Natural killer cell (primary cell): Measurements from ENCODE around the gene SH3GL3. TPM values are rescaled to one million over a fixed set of nuclear protein-coding genes. Genes with fewer than 3 reads are reported as not detected.

Source experiments
- ATAC-seq, 3 donors: fragments of 150-1000 bp in 2 of 3; fragments of 200-7000 bp in 1 of 3; cut with Tn5 transposase; 1 replicate in 1 of 3; 2 replicates in 2 of 3; pipeline ENCODE4 v1.10.0; 2021; ENCODE audit warnings: mild to moderate bottlenecking in 2 of 3, moderate library complexity in 2 of 3
- DNase-seq, 2 donors: peaks; one replicate each; pipeline versions ENCODE4 v3.0.0 to v3.0.0-alpha.2; 2013 to 2021; ENCODE audit warnings: mixed read lengths in 1 of 2
- H3K27ac ChIP-seq: one replicate; pipeline ENCODE4 v1.5.1; 2013; ENCODE audit warnings: mild to moderate bottlenecking, low read length
- H3K27me3 ChIP-seq: one replicate; pipeline ENCODE4 v1.6.1; 2013; ENCODE audit warnings: low read length; ENCODE audit not compliant: control insufficient read depth, insufficient read depth
- H3K36me3 ChIP-seq: one replicate; pipeline ENCODE4 v1.6.1; 2013; ENCODE audit warnings: low read length; ENCODE audit not compliant: control insufficient read depth, insufficient read depth
- H3K4me1 ChIP-seq: one replicate; pipeline ENCODE4 v1.6.1; 2013; ENCODE audit warnings: low read length; ENCODE audit not compliant: control insufficient read depth, insufficient read depth
- H3K4me3 ChIP-seq: one replicate; pipeline ENCODE4 v1.5.1; 2013; ENCODE audit warnings: low read length
- H3K9me3 ChIP-seq: one replicate; pipeline ENCODE4 v1.6.1; 2013; ENCODE audit warnings: low read length; ENCODE audit not compliant: control insufficient read depth, insufficient read depth
- H3K27ac Mint-ChIP-seq, 2 donors: one replicate each; pipeline ENCODE4 v1.8.0; 2022; ENCODE audit warnings: mild to moderate bottlenecking in 2 of 2, mixed read lengths in 2 of 2, moderate library complexity in 1 of 2
- H3K27me3 Mint-ChIP-seq, 2 donors: one replicate each; pipeline ENCODE4 v1.8.0; 2022; ENCODE audit warnings: low read depth in 2 of 2, mixed read lengths in 2 of 2
- H3K36me3 Mint-ChIP-seq: one replicate; pipeline ENCODE4 v1.8.0; 2022; ENCODE audit warnings: mixed read lengths
- H3K4me1 Mint-ChIP-seq, 2 donors: one replicate each; pipeline ENCODE4 v1.8.0; 2022; ENCODE audit warnings: mixed read lengths in 2 of 2
- H3K4me3 Mint-ChIP-seq: one replicate; pipeline ENCODE4 v1.8.0; 2022; ENCODE audit warnings: mild to moderate bottlenecking, moderate library complexity, mixed read lengths
- H3K9me3 Mint-ChIP-seq, 2 donors: one replicate each; pipeline ENCODE4 v1.8.0; 2022; ENCODE audit warnings: mixed read lengths in 2 of 2
- WGBS: methylation state at CpG from one replicate; pipeline ENCODE4 v1.1.7; 2013; ENCODE audit warnings: missing lambda C conversion rate; ENCODE audit not compliant: insufficient coverage; 5-methylcytosine and 5-hydroxymethylcytosine counted together
- intact Hi-C: fragments of 100-400 bp; cut with micrococcal nuclease; formaldehyde crosslinking; loops from one replicate; pipeline ENCODE4 v1.14.2; 2022
- total RNA-seq, 4 donors: library from RNA; stranded (reverse); fragments of 120-200 nt in 1 of 4; gene quantifications; one replicate each; pipeline versions ENCODE4 v1.2.3 to v1.2.4, GENCODE V29; 2013 to 2022
- TF ChIP-seq, protein P1 (sequence below): fragments of 200-600 bp; IDR thresholded peaks from one replicate; pipeline ENCODE4 v1.8.0; 2022; ENCODE audit warnings: antibody characterized with exemption

Gene SH3GL3
- total RNA-seq, 3 donors from 2014 or later (not counting 1 experiment from before 2014, with no cell fraction given): not detected

- Mint-ChIP-seq H3K4me3 (no peak overlapping the region), H3K36me3 (no peaks in the 10 kb centered on the region), H3K4me1 (no peaks in the 10 kb centered on the region), H3K27me3 (peaks cover 0 to 10% of the 10 kb centered on the region in 2 donors), H3K9me3 (no peaks in the 10 kb centered on the region), H3K27ac (no peak overlapping the region)
- TF ChIP-seq, protein P1, sequence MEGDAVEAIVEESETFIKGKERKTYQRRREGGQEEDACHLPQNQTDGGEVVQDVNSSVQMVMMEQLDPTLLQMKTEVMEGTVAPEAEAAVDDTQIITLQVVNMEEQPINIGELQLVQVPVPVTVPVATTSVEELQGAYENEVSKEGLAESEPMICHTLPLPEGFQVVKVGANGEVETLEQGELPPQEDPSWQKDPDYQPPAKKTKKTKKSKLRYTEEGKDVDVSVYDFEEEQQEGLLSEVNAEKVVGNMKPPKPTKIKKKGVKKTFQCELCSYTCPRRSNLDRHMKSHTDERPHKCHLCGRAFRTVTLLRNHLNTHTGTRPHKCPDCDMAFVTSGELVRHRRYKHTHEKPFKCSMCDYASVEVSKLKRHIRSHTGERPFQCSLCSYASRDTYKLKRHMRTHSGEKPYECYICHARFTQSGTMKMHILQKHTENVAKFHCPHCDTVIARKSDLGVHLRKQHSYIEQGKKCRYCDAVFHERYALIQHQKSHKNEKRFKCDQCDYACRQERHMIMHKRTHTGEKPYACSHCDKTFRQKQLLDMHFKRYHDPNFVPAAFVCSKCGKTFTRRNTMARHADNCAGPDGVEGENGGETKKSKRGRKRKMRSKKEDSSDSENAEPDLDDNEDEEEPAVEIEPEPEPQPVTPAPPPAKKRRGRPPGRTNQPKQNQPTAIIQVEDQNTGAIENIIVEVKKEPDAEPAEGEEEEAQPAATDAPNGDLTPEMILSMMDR: no peak
- H3K4me1 ChIP-seq: no peaks in the 10 kb centered on the region
- intact Hi-C loops: no loop called here
- H3K9me3 ChIP-seq: no peaks in the 10 kb centered on the region
- ATAC-seq: no peak
- 93% methylated on average over 8 of the region's 8 CpGs for WGBS
- H3K4me3 ChIP-seq: no peak overlapping the region
- no peaks in the 10 kb centered on the region for H3K36me3 ChIP-seq
- no peak for DNase-seq
- H3K27me3 ChIP-seq: no peaks in the 10 kb centered on the region
- no peak overlapping the region for H3K27ac ChIP-seq
These were observed 131.6 kb downstream of the SH3GL3 start for GRCh38 chr15:83578691-83579090.

- no peak overlapping the region for H3K27ac ChIP-seq
- intact Hi-C loops: no loop called here
- TF ChIP-seq, protein P1: no peak
- no peaks in the 10 kb centered on the region for H3K9me3 ChIP-seq
- Mint-ChIP-seq H3K27ac (no peak overlapping the region), H3K27me3 (no peaks in the 10 kb centered on the region), H3K4me3 (no peak overlapping the region), H3K4me1 (no peaks in the 10 kb centered on the region), H3K36me3 (no peaks in the 10 kb centered on the region), H3K9me3 (no peaks in the 10 kb centered on the region)
- 77% methylated on average over 4 of the region's 4 CpGs for WGBS
- no peaks in the 10 kb centered on the region for H3K27me3 ChIP-seq
- ATAC-seq: no peak
- H3K36me3 ChIP-seq: no peaks in the 10 kb centered on the region
- no peaks in the 10 kb centered on the region for H3K4me1 ChIP-seq
- no peak for DNase-seq
- H3K4me3 ChIP-seq: no peak overlapping the region
These were observed 134.2 kb downstream of the SH3GL3 start for GRCh38 chr15:83581381-83581780.

DNA sequence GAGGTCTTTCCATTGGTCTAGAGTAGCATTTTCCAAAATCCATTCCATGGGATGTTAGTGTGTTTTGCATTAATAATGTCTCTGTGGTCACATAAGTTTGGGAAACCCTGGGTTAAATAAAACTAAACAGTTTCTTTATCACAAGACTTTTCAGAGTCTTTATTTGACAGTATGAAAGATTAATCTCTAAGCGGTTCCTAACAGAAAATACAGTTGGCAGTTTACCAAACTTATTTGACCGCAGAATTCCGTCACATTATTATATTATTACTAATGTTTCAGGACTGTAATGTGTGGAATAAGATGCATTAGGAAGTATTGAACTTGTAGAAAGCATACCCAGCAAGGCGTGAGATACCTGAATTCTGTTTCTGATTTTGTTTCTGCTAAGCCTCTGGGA, 135.2 kb downstream of the SH3GL3 start:
- no peak for ATAC-seq
- Histone ChIP-seq H3K27ac (no peak overlapping the region), H3K4me3 (no peak overlapping the region), H3K4me1 (no peaks in the 10 kb centered on the region), H3K36me3 (no peaks in the 10 kb centered on the region), H3K27me3 (no peaks in the 10 kb centered on the region), H3K9me3 (no peaks in the 10 kb centered on the region)
- DNase-seq: no peak
- TF ChIP-seq, protein P1: no peak
- Mint-ChIP-seq H3K27me3 (no peaks in the 10 kb centered on the region), H3K4me3 (no peak overlapping the region), H3K9me3 (no peaks in the 10 kb centered on the region), H3K27ac (no peak overlapping the region), H3K36me3 (no peaks in the 10 kb centered on the region), H3K4me1 (no peaks in the 10 kb centered on the region)
- 57% methylated on average over 1 of the region's 4 CpGs for WGBS
- intact Hi-C loops: no loop called here

DNA sequence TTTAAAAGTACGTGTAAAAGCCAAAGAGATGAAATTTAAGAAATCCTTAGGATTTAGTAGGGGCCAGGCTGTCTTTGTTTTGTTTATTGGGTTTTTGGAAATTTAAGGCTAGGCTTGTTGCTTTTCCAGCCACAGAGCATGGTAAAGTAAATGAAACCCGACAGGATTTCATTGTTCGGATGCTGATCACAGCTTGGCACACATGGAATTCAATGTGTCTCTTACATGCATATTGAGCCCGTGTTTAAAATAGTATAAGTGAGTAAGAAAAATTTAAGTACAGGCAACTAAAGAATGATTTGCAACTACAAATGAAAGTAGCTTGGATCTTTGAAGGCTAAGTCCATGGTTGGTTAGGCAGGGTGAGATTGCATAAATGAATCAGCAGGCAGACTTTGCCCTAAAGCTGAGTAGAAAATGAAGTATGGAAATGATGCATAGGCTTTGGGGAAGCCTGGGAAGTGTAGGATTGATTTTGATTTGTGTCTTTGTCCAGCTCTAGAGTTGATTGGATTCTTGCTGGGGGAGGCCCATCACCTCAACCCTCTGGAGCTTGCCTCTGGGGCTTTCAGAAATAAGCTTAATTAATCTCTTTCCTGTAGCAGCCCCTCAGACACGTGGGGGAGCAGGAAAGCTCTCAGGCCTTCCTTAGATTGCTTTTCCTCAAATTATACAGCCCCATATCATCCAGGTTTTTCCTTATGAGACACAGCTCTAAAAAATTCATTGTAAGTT, 138.6 kb downstream of the SH3GL3 start:
- no peaks in the 10 kb centered on the region for H3K9me3 ChIP-seq
- H3K27ac Mint-ChIP-seq: no peak overlapping the region
- no peak overlapping the region for H3K4me3 ChIP-seq
- no peaks in the 10 kb centered on the region for H3K36me3 Mint-ChIP-seq
- ATAC-seq: no peak
- 78% methylated on average over 5 of the region's 5 CpGs for WGBS
- H3K27me3 ChIP-seq: no peaks in the 10 kb centered on the region
- no peaks in the 10 kb centered on the region for H3K4me1 Mint-ChIP-seq
- no peak overlapping the region for H3K4me3 Mint-ChIP-seq
- H3K36me3 ChIP-seq: no peaks in the 10 kb centered on the region
- intact Hi-C loops: no loop called here
- H3K27me3 Mint-ChIP-seq: no peaks in the 10 kb centered on the region
- H3K27ac ChIP-seq: no peak overlapping the region
- H3K9me3 Mint-ChIP-seq: no peaks in the 10 kb centered on the region
- H3K4me1 ChIP-seq: no peaks in the 10 kb centered on the region
- DNase-seq: no peak
- TF ChIP-seq, protein P1: no peak
